Lung (tissue), 12 donors: Measurements from ENCODE around the gene TRPC4. TPM values are rescaled to one million over a fixed set of nuclear protein-coding genes. Genes with fewer than 3 reads are reported as not detected.

Experiments used
- ATAC-seq: fragments of 200-7000 bp; cut with Tn5 transposase; one replicate; pipeline ENCODE4 v1.9.1; 2020; ENCODE audit warnings: moderate number of reproducible peaks; ENCODE audit not compliant: insufficient read depth, low FRiP score
- DNase-seq, 3 donors: peaks; one replicate each; pipeline ENCODE4 v3.0.0-alpha.2; 2013 to 2017
- H3K27ac ChIP-seq, 2 donors: one replicate each; pipeline ENCODE4 v1.5.1; 2013; ENCODE audit warnings: mild to moderate bottlenecking in 2 of 2, moderate library complexity in 2 of 2, control low read depth in 1 of 2, inconsistent platforms in 1 of 2, low read depth in 1 of 2, low read length in 1 of 2
- H3K27me3 ChIP-seq, 3 donors: one replicate each; pipeline ENCODE4 v1.5.1; 2013; ENCODE audit warnings: low read length in 2 of 3; ENCODE audit not compliant: control insufficient read depth in 3 of 3, insufficient read depth in 3 of 3
- H3K36me3 ChIP-seq, 4 donors: one replicate each; pipeline ENCODE4 v1.5.1; 2013; ENCODE audit warnings: low read length in 4 of 4, mild to moderate bottlenecking in 1 of 4, moderate library complexity in 1 of 4; ENCODE audit not compliant: control insufficient read depth in 4 of 4, insufficient read depth in 4 of 4
- H3K4me1 ChIP-seq, 5 donors: one replicate each; pipeline ENCODE4 v1.5.1; 2013; ENCODE audit warnings: low read length in 5 of 5, mild to moderate bottlenecking in 2 of 5, moderate library complexity in 1 of 5; ENCODE audit not compliant: control insufficient read depth in 5 of 5, insufficient read depth in 5 of 5
- H3K4me3 ChIP-seq: one replicate; pipeline ENCODE4 v1.5.1; 2013; ENCODE audit warnings: mild to moderate bottlenecking, control low read depth, moderate library complexity
- H3K9ac ChIP-seq, 2 donors: one replicate each; pipeline ENCODE4 v1.5.1; 2013; ENCODE audit warnings: low read length in 2 of 2, control low read depth in 1 of 2; ENCODE audit not compliant: insufficient read depth in 1 of 2
- H3K9me3 ChIP-seq, 4 donors: one replicate each; pipeline ENCODE4 v1.5.1; 2013; ENCODE audit warnings: low read length in 3 of 4, mild to moderate bottlenecking in 1 of 4, moderate library complexity in 1 of 4; ENCODE audit not compliant: control insufficient read depth in 4 of 4, insufficient read depth in 3 of 4
- WGBS, 2 donors: extraction: QIAGEN DNeasy Blood & Tissue Kit; methylation state at CpG; one replicate each; pipeline ENCODE4 v1.1.7; 2013; 5-methylcytosine and 5-hydroxymethylcytosine counted together
- polyA plus RNA-seq, 2 donors: library from polyadenylated mRNA; stranded (reverse); fragments of 200-250 nt; gene quantifications; one replicate each; pipeline ENCODE4 v1.2.1, GENCODE V29; 2013
- total RNA-seq, 2 donors: library from RNA; depleted of rRNA in 1 of 2; stranded (reverse); fragments of >200 nt in 1 of 2; gene quantifications; one replicate each; pipeline ENCODE4 v1.2.1, GENCODE V29; 2014 to 2021
- TF ChIP-seq, protein P1 (sequence below): IDR thresholded peaks from 2 replicates; pipeline ENCODE4 v1.5.1; 2012; ENCODE audit warnings: mild to moderate bottlenecking; ENCODE audit errors: control extremely low read depth, extremely low read depth
- donor health status: control.
- donor health status: control.
- donor health status: Bipolar disorder and iron deficiency.
- donor health status: healthy.
- donor health status: DM: yes; HTN: yes; CAD: no.

Gene TRPC4
- total and polyA plus RNA-seq, 4 donors, result 0.28 to 3.1 (median 0.94) TPM

DNA sequence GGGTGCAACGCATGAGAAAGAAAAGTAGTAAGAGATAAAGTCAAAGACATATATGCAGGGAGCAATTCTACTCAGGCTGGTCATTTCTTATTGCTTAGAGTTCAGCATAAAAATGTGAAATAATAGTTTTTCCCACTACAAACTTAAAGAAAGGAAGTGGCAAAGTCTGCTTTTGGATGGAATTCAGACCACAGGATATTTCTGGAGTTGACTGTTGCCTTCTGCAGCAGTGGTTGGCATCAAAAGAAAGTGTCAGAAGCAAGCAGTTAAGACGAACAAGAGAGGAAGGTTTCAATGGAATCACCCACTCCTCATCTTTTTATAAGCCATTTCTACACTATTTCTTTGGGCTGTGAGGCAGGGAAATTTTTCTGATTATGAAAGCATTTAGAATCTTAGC is 36.2 kb upstream of the TRPC4 start:
- Histone ChIP-seq H3K9ac (no peak overlapping the region), H3K9me3 (no peaks in the 10 kb centered on the region), H3K4me3 (no peak overlapping the region), H3K27me3 (no peaks in the 10 kb centered on the region), H3K27ac (no peak overlapping the region), H3K4me1 (no peaks in the 10 kb centered on the region), H3K36me3 (no peaks in the 10 kb centered on the region)
- ATAC-seq (no peak), DNase-seq (no peak)
- TF ChIP-seq, protein P1, sequence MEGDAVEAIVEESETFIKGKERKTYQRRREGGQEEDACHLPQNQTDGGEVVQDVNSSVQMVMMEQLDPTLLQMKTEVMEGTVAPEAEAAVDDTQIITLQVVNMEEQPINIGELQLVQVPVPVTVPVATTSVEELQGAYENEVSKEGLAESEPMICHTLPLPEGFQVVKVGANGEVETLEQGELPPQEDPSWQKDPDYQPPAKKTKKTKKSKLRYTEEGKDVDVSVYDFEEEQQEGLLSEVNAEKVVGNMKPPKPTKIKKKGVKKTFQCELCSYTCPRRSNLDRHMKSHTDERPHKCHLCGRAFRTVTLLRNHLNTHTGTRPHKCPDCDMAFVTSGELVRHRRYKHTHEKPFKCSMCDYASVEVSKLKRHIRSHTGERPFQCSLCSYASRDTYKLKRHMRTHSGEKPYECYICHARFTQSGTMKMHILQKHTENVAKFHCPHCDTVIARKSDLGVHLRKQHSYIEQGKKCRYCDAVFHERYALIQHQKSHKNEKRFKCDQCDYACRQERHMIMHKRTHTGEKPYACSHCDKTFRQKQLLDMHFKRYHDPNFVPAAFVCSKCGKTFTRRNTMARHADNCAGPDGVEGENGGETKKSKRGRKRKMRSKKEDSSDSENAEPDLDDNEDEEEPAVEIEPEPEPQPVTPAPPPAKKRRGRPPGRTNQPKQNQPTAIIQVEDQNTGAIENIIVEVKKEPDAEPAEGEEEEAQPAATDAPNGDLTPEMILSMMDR, result no peak
- 64 to 70% methylated on average over 2 of the region's 2 CpGs for WGBS, 2 donors

DNA sequence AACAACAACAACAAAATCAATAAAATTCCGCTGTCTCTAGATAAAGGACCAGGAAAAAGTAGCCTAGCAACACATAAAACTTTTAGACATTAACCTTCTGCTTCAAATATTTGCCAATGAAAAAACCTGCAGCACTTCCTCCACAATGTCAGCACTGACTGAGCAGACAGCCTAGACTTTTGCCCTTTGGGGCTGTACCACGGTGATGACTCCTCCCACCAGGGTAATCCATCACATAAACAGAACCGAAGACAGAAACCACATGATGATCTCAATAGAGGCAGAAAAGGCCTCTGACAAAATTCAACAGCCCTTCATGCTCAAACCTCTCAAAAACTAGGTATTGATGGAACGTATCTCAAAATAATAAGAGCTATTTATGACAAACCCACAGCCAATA is 30.2 kb upstream of the TRPC4 start:
- H3K36me3 ChIP-seq, result no peaks in the 10 kb centered on the region
- TF ChIP-seq, protein P1, result no peak
- no peak overlapping the region for H3K9ac ChIP-seq
- no peaks in the 10 kb centered on the region for H3K4me1 ChIP-seq
- 53 to 60% methylated on average over 4 of the region's 4 CpGs for WGBS, 2 donors
- H3K27me3 ChIP-seq, result no peaks in the 10 kb centered on the region
- H3K27ac ChIP-seq, result no peak overlapping the region
- ATAC-seq (no peak), DNase-seq (no peak)
- H3K9me3 ChIP-seq, result no peaks in the 10 kb centered on the region
- no peak overlapping the region for H3K4me3 ChIP-seq

DNA sequence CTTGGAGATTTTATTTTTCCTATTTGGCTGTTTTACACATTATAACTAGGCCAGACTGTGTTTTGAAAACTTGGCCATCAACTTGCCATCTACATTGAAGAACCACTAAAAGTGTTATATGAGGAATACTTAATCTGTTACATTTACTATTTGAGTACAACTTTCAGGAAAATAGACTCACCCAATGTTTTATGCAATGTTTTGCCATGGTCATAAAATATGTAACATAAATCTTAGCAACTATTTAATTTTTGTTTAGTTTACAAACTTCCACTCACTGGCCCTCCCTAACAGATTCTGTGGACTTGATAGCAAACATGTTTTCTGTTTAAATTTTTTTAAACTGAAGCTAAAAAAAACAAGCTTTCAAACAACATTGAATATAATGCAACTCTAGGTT is 23.7 kb upstream of the TRPC4 start:
- TF ChIP-seq, protein P1, result no peak

DNA sequence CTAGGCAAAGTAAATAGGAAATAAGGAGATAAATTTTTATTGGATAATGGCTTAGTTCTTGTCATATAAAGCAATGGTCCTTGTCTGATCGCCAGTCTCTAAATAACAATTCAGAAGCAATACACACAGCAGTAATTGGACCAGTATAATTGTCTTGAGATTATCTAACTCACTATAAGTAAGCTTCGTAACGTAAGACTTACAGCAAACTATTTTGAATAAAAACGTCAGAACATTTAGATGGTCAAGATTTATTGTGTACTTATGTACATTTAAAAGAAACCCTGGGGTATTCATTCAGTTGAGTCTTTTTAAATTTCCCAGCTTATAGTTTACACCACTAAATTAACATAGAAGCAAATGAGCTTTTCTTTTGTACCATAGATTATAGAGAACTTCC is 20.2 kb upstream of the TRPC4 start:
- DNase-seq (no peak), ATAC-seq (no peak)
- no peak overlapping the region for H3K4me3 ChIP-seq
- H3K9me3 ChIP-seq, result no peaks in the 10 kb centered on the region
- no peaks in the 10 kb centered on the region for H3K27me3 ChIP-seq
- no peak overlapping the region for H3K27ac ChIP-seq
- TF ChIP-seq, protein P1, result no peak
- no peak overlapping the region for H3K9ac ChIP-seq
- no peaks in the 10 kb centered on the region for H3K4me1 ChIP-seq
- WGBS, 2 donors, result 65 to 68% methylated on average over 4 of the region's 4 CpGs
- no peaks in the 10 kb centered on the region for H3K36me3 ChIP-seq

More for the DNA sequence above, 23.7 kb upstream of the TRPC4 start:
- no peak for ATAC-seq
- Histone ChIP-seq H3K27me3 (no peaks in the 10 kb centered on the region), H3K27ac (no peak overlapping the region), H3K4me1 (no peaks in the 10 kb centered on the region), H3K9ac (no peak overlapping the region), H3K9me3 (no peaks in the 10 kb centered on the region), H3K4me3 (no peak overlapping the region), H3K36me3 (no peaks in the 10 kb centered on the region)
- no peak for DNase-seq
